RPMI8226 (cell line): ENCODE results near the gene DGLUCY.
"Not testable (repeated sequence)": the region's sequence is repeated elsewhere in the genome, so short reads cannot be mapped to it uniquely, and the experiment has no call there.

ENCODE experiments used
- DNase-seq: peaks from one replicate; pipeline ENCODE4 v3.0.0-alpha.2; 2015

DGLUCY gene

DNA sequence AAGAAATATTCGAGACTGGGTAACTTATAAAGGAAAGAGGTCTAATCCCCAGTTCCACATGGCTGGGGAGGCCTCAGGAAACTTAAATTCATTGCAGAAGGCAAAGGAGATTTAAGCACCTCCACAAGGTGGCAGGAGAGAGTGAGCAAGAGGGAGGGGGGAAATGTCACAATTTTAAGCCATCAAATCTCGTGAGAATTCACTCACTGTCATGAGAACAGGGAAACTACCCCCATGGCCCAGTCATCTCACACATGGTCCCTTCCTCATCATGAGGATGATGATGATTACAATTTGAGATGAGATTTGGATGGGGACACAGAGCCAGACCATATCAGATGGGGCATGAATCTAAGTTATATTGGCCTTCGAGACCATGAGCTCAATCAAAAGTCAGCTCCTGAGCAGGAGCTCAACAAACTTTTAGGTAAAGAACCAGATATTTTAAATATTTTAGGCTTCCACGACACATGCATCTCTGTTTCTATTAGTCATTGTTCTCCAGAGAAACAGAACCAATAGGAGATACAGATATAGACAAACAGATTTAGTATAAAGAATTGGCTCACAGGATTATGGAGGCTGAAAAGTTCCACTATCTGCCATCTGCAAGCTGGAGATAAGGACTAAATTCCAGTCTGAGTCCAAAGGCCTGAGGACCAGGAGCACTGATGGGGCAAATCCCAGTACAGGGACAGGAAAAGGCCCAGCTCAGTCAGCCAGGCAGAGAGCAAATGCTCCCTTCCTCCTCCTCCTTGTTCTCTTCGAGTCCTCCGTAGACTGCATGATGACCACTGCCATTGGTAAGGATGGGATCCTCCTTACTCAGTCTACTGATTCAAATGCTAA lies 24.9 kb downstream of the DGLUCY start:
- DNase-seq, result peak; percentile 32

DNA sequence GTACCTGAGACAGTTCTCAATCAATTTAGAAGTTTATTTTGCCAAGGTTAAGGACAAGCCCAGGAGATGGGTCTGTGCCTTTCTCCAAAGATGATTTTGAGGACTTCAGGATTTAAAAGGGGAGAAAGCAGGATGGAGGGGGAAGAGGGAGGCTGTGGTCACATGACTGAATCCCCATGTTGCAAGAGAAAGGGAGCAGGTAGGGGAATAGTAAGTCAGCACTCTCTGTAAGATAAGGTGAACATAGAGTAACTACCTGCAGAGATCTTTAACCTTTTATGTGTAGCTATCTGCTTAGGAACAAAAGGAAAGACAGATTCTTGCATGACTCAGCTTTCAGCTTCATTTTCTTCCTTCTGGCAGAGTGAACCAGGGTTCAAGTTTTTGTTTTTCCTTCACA lies 25.9 kb downstream of the DGLUCY start:
- DNase-seq, result no peak

DNA sequence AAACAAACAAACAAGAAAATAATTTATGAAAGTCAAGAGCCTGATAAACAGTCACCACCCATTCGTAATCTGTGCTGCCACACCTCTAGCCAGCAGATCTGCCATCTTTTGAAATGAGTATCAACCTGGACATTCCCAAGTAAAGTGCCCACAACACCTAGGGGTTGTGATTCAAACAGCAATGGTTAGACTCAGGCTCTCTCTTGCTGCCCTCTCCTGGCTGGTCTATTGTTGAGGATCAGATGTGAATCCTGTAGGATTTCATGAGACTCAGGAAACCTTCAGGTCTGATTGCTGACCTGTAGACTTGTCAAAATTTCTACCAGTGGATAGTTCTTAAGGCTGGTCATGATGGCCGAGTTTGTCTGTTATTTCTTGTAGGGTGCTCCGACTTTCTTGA lies 26.8 kb downstream of the DGLUCY start:
- no peak for DNase-seq

DNA sequence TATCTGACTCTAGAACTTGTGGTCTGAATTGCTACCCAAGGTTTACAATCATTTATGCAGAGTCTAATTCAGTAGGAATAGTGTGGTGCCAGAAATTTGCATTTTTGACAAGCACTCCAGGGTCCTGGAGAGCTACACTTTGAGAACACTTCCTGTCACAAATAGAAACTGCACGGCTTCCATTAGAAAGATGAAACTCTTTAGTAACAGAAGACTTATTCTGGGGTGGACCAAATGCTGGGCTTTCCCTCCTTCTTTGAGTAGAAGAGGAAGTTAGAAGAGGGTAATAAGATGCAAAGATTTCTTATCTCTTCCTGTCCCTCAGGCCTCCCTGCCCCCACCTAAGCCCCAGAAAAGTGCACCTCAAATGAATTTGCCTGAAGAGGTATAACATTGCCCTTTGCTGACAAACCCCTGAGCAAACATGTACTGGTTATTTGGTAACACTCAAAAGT lies 28.4 kb downstream of the DGLUCY start:
- no peak for DNase-seq

DNA sequence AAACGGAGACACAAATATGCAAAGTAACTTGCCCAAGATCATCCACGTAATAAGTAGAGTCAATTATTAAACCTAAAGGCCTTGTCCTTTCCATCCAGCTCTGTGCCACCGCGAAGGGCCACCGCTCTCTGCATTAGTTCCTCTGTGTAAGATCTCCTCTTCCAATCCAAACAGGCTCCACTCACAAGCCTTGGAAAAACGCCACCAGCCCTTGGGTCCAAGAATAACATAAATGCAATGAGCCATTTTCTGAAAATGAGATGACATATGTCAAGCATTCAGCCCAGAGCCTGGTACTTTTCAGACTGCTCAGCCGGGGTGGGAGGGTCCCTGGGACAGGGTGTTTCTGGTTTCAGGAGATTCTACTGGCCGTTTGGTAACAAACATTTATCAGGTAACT lies 30.0 kb downstream of the DGLUCY start:
- no peak for DNase-seq

DNA sequence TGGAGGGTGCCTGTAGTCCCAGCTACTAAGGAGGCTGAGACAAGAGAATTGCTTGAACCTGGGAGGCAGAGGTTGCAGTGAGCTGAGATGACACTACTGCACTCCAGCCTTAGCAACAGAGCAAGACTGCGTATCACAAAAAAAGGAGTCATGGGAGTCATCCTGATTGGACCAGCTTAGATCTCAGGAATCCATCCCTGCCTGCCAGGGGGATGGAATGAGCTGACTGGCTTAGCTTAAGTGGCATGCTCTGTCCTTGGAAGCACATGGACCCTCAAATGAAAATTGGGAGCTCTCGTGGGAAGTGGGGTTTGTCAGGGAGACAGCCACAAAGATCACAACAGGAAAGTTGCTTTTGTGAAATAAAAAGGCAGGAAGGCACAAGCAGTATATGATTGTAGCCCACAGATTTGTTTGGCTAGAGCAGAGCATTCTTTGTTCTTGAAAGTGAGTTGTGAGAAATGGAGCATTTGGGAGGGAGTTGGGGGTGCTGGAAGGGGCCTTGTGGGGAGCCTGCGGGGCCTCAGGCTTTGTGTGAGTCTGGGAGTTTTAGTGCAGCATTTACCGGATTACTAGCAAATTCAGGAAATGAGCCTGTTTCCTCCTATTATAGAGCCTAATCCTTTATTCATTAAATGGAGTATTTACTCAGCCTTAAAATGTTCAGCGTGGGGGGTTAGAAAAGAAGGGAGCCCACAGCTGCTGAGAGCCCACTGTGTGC lies 30.7 kb downstream of the DGLUCY start:
- no peak for DNase-seq

DNA sequence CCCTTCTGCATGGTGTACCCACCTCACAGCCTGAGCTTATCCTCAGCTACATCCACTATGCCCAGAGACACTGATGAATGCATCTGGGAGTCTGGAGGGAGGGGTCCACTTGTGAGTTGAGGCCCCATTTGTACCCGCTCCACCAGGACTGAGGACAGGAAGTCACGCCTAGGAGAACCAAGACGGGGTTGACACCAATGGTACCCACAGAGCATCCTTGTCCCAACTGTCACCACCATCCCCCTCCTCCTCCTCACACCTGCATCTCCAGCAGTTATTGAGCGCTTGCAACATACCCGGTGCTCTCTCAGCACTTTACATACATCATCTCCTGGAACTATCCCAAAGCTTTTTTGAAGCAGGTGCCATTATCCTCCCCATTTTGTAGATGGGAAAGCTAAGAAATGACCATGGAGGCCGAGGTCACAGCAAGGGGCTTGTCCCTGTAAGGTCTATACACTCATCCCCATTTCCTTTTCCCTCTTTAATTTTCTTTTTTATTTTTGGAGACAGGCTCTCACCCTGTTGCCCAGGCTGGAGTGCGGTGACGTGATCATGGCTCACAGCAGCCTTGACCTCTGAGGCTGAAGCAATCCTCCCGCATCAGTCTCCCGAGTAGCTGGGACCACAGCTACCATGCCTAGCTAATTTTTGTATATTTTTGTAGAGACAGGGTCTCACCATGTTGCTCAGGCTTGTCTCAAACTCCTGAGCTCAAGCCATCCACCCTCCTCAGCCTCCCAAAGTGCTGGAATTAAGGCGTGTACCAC lies 31.7 kb downstream of the DGLUCY start:
- no peak for DNase-seq

DNA sequence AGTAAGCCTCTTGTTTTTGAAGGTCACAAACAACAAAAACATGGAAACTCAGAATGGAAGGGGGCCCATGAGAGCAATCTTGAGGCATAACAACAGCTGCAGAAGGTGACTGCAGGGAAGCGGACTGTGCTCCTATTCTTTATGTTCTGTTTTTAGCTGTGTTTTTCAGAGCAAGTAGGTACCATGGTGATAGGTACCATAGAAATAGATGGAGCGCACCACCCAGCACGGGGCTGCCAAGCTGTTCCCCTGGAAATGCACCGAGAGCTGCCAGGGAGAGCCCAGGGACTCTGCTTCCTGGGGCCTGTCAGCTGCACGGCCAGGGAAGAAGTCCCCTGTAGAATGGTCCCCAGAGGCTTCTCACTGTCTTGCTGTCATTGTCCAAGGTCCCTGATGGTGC lies 32.8 kb downstream of the DGLUCY start:
- no peak for DNase-seq

DNA sequence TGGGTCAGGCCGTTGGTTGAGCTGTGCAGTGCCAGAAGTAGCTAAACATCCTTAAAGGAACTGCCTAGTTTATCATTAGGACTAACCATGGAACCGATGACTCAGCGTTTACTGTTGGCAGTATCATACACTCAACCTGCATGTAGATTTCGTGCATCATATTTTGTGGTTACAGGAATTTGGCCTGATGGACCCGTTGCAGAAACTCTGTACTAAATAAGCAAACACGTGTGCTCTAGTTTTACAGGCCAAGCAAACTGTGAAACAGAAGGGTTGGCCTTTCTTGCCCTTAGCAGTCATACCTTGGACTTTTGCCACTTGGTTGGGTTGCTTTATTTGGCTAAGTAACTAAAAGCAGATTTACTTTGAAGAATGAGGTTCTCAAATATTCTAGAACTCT lies 35.6 kb downstream of the DGLUCY start:
- no peak for DNase-seq

DNA sequence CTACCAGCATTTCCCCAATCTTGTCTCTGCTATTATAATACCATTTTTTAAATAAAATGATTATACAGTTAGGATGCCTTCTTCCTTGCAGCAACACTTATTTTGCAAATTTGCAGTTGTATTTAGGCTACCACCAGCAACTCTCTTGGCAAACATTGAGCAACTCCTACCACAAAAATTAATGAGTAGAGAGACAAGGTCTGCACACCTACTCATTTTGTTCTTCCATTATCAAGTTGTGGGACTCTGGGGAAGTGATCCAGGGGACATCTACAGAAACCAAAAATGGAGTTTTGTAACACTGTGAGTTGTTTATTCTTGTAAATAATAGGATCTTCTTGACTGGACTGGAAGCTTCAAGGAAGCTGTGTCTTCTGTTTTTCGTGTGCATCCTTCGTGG lies 38.6 kb downstream of the DGLUCY start:
- no peak for DNase-seq

DNA sequence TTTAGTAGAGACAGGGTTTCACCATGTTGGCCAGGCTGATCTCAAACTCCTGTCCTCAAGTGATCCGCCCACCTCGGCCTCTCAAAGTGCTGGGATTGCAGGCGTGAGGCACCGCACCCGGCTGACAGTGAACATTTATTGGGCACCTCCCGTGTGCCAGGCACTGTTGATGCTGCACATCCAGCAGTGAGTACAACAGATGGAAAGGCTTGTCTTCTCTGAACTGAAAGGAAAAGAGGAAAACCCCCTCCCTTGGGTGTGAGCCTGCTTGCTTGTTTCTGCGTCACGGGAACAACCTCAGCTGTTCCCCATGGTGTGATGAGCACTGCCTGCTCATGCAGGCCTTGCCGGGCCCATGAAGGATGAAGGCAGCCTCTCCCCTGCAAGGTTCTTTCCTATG lies 39.5 kb downstream of the DGLUCY start:
- no peak for DNase-seq

DNA sequence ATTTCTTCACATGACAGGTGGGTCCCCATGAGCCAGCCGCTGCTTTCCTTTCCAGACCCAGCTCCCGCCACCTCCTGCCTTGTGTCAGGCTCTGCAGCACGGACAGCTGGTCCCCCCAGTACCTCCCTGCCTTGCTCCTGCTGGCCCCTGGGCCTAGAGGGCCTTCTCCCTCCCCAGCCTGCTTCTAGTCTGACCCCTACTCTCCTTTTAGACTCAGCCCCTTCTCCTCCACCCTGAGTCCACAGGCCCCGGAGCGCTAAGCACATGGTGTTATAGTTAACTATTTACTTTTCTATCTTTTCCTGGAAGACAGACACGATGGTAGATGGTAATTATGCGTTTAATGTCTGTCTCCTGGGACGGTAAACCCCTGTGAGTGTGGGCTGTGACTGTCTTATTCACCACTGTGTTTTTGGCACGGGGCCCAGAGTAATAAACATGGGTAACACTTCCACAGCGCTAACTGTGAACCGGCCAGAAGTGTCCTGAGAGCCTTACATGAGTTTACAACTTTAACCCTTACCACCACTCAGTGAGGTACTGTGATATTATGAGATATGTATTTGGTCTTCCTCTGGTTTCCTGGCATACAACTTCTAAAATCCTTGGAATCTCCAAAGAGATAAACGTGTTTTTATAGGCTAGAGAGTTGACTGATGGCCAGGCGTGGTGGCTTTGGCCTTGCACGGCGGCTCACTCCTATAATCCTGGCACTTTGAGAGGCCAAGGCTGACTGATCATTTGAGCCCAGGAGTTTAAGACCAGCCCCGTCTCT lies 41.2 kb downstream of the DGLUCY start:
- no peak for DNase-seq

DNA sequence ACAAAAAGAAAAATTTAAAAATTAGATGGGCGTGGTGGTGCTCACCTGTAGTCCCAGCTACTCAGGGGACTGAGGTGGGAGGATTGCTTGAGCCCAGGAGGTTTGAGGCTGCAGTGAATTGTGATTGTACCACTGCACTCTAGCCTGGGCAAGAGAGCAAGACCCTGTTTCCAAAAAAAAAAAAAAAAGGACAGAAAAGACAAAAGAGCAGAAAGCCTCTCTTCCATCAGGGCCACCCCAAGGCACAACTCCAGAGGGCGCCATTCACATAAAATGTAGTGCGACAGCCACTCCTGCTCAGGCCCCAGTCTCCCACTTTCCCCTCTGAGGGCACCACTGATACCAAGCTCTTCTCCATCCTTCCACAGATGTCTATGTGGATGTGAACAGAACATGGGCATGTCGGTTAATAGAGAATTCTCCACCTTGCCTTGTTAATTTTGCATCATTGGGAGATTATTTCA lies 41.8 kb downstream of the DGLUCY start:
- no peak for DNase-seq

DNA sequence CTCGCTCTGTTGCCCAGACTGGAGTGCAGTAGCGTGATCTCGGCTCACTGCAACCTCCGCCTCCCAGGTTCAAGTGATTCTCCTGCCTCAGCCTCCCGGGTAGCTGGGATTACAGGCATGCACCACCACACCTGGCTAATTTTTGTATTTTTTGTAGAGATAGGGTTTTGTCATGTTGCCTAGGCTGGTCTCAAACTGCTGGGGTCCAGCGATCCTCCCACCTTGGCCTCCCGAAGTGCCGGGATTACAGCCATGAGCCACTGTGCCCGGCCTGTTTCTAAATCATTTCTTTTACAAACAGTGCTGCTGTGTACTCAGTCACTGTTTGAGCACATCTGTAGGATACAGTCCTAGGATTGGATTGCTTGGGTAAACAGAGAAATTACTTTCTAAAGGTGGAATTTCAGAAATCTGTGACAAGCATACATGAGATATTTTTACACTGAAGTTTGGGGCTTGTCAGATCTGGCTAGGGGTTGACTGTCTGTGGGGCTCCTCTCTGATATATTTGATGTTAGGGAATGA lies 42.3 kb downstream of the DGLUCY start:
- DNase-seq, result not testable (repeated sequence)

DNA sequence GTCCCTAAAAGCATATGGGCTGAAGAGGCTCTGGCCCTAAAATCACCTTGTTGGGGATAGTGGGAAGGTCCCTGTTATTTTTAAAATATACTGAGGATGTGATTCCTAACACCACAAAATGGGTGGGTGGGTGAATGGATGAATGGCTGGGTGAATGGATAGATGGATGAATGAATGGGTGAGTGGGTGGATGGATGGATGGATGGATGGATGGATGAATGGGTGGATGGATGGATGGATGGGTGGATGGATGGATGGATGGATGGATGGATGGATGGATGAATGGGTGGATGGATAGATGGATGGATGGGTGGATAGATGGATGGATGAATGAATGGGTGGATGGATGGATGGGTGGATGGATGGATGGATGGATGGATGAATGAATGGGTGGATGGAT lies 43.0 kb downstream of the DGLUCY start:
- not testable (repeated sequence) for DNase-seq

DNA sequence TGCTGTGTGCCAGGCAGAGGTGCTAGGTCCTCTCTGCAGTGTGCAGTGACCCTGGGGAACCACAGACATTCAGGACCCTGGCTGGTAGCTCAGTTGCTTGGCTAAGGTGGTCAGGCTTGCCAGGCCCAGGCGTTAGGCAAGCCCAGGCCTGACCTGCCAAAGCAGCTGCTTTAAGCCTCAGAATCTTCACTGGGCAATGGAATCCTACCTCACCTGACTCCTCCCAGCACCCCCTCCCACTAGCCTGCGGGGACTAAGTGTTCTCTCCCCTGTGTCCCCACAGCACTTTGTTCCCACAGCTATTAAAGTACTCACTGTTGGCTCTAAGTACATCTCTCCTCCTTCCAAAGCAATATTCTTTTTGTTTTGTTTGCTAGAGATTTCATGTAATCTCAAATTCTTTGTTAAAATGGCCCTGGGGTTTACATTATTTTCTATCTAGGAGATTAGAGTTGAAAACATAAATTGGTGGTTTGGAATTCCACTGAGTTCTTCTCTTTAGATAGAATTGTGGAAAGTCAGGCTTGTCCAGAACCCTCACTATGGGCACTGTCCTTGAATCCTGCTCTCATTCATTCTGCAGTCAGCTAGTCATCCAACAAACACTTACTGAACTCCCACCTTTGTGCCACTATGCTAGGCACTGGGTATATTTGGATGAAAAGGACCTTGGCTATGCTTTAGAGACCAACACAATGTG lies 44.4 kb downstream of the DGLUCY start:
- DNase-seq, result no peak

DNA sequence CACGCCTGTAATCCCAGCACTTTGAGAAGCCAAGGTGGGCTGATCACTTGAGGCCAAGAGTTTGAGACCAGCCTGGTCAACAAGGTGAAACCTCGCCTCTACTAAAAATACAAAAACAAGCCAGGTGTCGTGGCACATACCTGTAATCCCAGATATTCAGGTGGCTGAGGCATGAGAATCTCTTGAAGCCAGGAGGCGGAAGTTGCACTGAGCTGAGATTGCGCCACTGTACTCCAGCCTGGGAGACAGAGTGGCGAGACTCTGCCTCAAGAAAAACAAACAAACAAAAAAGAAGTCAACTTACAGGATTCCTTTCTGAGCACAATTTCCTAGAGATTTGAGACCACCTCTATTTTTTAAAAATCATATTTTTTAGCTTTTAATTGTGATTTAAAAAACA lies 45.3 kb downstream of the DGLUCY start:
- no peak for DNase-seq

DNA sequence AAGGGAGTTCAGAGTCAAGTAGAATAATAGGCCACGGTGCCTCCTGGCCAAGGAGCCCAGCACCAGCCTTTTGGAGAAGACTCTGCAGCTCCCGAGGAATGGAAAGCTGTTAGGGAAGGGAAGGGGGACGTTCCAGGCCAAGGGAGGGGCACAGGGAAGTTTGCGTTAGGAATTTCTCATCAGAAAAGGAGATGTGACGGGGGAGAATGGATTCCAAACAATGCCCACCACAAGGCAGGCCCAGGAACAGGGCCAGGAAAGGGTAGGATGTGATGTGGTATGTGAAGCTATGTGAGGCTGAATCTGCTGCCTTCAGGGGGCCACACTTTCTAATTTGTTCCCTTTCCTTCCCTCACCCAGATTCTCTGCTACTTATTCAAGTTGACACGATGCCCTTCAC lies 46.0 kb downstream of the DGLUCY start:
- DNase-seq, result no peak

DNA sequence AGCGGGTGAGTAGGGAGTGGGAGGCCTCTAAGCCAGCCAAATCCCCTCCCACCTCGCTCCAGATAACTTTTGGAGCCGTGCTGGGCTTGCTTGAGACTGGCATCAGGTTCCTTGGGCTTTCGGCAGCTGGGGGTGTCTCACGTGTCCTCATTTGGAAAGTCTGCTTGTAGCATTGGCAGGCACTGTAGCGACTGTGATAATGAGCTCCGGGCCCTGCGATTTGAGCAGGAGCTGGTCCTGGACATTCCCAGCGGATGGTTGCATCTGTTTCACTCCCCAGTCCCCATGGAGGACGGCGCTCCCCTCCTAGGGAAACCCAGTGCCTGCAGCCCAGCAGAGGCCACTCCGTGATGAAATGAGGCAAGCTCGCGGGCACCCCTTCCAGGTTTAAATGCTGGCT lies 49.4 kb downstream of the DGLUCY start:
- DNase-seq, result no peak

DNA sequence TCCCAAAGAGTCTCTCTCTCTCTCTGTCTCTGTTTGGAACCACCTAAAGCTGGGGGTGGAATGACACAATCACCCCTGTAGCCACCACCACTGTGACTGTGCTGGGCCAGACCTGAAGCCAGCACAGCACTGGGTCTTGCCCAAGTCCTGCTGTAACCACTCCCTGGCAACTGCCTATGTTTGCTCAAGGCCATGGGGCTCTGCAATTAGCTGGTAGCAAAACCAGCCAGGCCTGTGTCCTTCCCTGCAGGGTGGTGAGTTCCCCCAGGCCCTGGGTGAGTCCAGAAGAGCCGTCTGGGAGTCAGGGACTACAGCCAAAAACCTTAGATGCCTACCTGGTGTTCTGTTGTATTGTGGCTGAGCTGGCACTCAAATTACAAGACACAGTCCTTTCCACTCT lies 50.8 kb downstream of the DGLUCY start:
- DNase-seq, result no peak

DNA sequence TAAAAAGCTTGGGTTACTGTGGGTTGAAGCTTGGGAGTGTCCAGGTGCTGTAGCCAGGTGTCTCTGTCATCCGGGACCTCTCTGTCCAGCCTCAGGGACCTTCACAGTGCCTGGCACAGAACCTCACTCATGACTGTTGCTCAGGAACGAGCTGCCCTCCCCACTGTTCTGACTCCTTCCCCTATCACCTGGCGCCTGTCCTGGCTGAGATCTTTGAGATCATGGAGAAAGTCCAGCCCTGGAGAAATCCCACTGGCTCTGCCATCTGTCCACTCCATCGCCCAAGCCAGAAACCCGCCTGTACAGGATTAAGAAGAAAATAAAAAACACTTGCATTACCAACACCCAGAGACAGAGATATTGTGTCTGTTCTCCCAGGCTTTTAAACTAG lies 53.5 kb downstream of the DGLUCY start:
- no peak for DNase-seq

DNA sequence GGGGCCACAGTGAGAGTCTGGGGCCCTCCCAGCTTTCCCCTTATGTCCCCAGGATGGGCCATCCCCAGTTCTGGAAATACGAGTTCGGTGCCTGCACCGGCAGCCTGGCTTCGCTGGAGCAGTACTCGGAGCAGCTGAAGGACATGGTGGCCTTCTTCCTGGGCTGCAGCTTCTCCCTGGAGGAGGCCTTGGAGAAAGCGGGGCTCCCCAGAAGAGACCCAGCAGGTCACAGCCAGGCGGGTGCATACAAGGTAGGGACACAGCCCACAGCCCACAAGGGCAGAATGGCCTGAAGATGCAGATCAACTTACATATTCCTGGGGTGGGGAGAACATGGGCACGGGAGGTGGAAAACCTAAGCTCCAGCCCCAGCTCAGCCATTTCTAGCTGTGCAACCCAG lies 56.1 kb downstream of the DGLUCY start:
- no peak for DNase-seq
